Psoas muscle (tissue), 8 donors: Measurements from ENCODE around the gene LAX1. TPM values are rescaled to one million over a fixed set of nuclear protein-coding genes. Genes with fewer than 3 reads are reported as not detected.

ENCODE experiments used
- ATAC-seq, 4 donors: fragments of 200-7000 bp; cut with Tn5 transposase; one replicate each; pipeline ENCODE4 v1.9.1; 2020; ENCODE audit warnings: moderate library complexity in 3 of 4, mild to moderate bottlenecking in 2 of 4
- DNase-seq, 2 donors: peaks; one replicate each; pipeline ENCODE4 v3.0.0-alpha.2; 2020
- H3K27ac ChIP-seq: fragments of 200-600 bp; one replicate; pipeline ENCODE4 v1.8.0; 2022
- H3K27me3 ChIP-seq, 3 donors: fragments of 200-600 bp in 1 of 3; one replicate each; pipeline versions ENCODE4 v1.6.1 to v1.8.0; 2013 to 2022; ENCODE audit warnings: low read length in 2 of 3, mild to moderate bottlenecking in 2 of 3, moderate library complexity in 1 of 3; ENCODE audit not compliant: insufficient read depth in 3 of 3
- H3K36me3 ChIP-seq, 2 donors: fragments of 200-600 bp in 1 of 2; one replicate each; pipeline versions ENCODE4 v1.6.1 to v1.8.0; 2013 to 2022; ENCODE audit warnings: low read depth in 1 of 2, mild to moderate bottlenecking in 1 of 2, moderate library complexity in 1 of 2; ENCODE audit not compliant: insufficient read depth in 1 of 2
- H3K4me1 ChIP-seq: fragments of 200-600 bp; one replicate; pipeline ENCODE4 v1.8.0; 2022
- H3K4me3 ChIP-seq: fragments of 200-600 bp; one replicate; pipeline ENCODE4 v1.8.0; 2022; ENCODE audit warnings: mild to moderate bottlenecking
- H3K9me3 ChIP-seq: fragments of 200-600 bp; one replicate; pipeline ENCODE4 v1.8.0; 2022
- WGBS, 3 donors: extraction: QIAGEN DNeasy Blood & Tissue Kit; methylation state at CpG; one replicate each; pipeline versions ENCODE4 v1.1.6 to v1.1.7; 2013; 5-methylcytosine and 5-hydroxymethylcytosine counted together
- intact Hi-C, 2 donors: fragments of 100-400 bp; cut with DNase I; formaldehyde crosslinking; loops; one replicate each; pipeline versions ENCODE4 v1.11.0 to v1.14.2; 2022
- polyA plus RNA-seq, 3 donors: library from polyadenylated mRNA; stranded (reverse); fragments of 200-250 nt; gene quantifications; one replicate each; pipeline ENCODE4 v1.2.3, GENCODE V29; 2013
- total RNA-seq, 4 donors: library from RNA; stranded (reverse); fragmentation: NEBNext Ultra II Directional in 2 of 4; extraction: Animal tissue kit (Norgen Biotek cat#: 25700) in 2 of 4; gene quantifications; one replicate each; pipeline versions ENCODE4 v1.2.1 to v1.2.4, GENCODE V29; 2021 to 2023
- TF ChIP-seq, protein P1 (sequence below): fragments of 200-600 bp; IDR thresholded peaks from one replicate; pipeline ENCODE4 v1.8.0; 2022; ENCODE audit warnings: antibody characterized with exemption
- donor health status: healthy with polysubstance abuse.
- donor health status: DM: no; HTN: no; CAD: no; lungs with moderate emphysema.
- donor health status: Bipolar disorder and iron deficiency.
- donor health status: healthy.
- donor health status: DM: yes; HTN: yes; CAD: no.
- donor health status: DM: no; HTN: no; CAD: no.
- donor health status: DM: no; HTN: no; CAD: no.
- donor health status: DM: yes; HTN: yes; CAD: no.

Gene LAX1
- total and polyA plus RNA-seq, 7 donors: 0.04 to 0.17 (median 0.11) TPM; not detected in 1

DNA sequence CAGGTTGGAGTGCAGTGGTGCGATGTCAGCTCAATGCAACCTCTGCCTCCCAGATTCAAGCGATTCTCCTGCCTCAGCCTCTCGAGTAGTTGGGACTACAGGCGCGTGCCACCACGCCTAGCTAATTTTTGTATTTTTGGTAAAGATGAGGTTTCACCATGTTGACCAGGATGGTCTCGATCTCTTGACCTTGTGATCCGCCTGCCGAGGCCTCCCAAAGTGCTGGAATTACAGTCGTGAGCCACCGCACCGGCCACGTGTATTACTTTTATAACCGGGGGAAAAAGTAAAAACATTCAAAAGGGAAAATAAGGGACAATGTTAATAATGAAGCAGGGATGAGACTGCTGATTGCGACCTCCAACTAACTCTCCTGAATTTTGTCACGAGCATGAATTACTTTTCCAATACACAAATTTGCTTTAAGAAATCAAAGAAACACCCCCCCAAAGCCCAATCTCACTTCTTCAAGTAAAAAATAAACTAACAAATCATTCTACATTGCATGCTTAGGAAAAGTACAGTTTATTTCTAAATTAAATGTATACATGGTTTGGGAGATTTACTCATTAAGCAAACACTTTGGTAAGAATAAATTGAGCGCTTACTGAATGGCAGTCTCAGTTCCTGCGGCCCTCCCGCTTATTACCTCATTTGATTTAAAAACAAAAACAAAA, 29.9 kb downstream of the LAX1 start:
- Histone ChIP-seq H3K9me3 (no peaks in the 10 kb centered on the region), H3K4me1 (peaks cover 34% of the 10 kb centered on the region), H3K36me3 (peaks cover 0 to 8% of the 10 kb centered on the region in 2 donors), H3K27me3 (no peaks in the 10 kb centered on the region), H3K27ac (peak overlapping the region; percentile 98), H3K4me3 (peak overlapping the region; percentile 85)
- 72 to 74% (median 73%) methylated on average over 19 of the region's 19 CpGs for WGBS, 3 donors
- DNase-seq (no peak), ATAC-seq (no peak)
- TF ChIP-seq, protein P1, sequence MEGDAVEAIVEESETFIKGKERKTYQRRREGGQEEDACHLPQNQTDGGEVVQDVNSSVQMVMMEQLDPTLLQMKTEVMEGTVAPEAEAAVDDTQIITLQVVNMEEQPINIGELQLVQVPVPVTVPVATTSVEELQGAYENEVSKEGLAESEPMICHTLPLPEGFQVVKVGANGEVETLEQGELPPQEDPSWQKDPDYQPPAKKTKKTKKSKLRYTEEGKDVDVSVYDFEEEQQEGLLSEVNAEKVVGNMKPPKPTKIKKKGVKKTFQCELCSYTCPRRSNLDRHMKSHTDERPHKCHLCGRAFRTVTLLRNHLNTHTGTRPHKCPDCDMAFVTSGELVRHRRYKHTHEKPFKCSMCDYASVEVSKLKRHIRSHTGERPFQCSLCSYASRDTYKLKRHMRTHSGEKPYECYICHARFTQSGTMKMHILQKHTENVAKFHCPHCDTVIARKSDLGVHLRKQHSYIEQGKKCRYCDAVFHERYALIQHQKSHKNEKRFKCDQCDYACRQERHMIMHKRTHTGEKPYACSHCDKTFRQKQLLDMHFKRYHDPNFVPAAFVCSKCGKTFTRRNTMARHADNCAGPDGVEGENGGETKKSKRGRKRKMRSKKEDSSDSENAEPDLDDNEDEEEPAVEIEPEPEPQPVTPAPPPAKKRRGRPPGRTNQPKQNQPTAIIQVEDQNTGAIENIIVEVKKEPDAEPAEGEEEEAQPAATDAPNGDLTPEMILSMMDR: no peak
- intact Hi-C loops: no loop called here

DNA sequence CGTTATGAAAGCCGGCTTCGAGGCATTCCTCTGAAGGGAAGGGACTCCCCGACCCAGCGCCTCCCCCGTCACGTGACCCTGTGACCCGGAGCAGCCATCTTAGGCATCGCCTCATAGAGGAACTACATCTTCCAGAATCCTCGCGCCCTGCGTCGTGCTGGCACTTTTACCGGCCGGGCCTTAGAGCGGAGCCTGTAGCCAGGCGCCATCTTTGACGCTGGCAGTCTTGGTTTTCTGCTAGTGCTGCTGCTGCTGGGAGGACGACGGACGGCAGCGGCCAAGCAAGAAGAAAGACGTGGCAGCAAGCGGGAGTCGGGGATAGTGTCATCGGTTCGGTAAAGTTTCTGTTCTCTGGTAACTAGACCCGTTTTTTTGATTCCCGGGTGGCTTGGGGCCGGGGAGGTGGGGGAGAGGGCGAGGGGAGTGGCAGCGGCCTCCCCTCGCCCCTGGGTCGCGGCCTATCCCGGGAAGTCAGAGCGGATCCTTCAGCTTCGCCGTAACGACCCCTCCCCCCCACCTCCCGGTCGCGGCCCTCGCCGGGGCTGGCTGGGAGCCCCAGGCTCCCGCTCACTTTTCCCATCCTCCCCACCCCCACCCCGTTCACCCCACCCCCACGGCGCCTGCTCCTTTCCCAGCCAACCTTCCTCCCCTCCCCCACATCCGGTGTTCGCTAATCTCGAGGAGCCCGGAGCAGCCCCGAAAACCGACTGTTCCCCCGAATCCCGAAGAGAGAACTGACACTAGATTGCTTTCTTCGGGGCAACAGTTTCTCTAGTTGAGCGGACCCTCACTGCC, 30.7 kb downstream of the LAX1 start, which contains the start of the genes ZBED6 and ZC3H11A:
TSS of gene ZBED6 (plus strand) at position 183 of the 795 bp plus-strand sequence. CDS start 1,900 bp downstream, outside the sequence.
TSS of gene ZC3H11A (plus strand) at position 183 of the 795 bp plus-strand sequence. CDS start 21,448 bp downstream, outside the sequence.
- H3K27ac ChIP-seq: peak within 1 kb of the TSS; percentile 98
- no peaks in the 10 kb centered on the region for H3K27me3 ChIP-seq
- whole genome bisulfite sequencing, 3 donors: 0 to 1% (median 1%) methylated on average over 37 to 59 of the region's 59 CpGs
- TF ChIP-seq, protein P1: no peak
- ATAC-seq (peak; percentile 94 to 98 (median 96)), DNase-seq (peak; percentile 99 to 100)
- peak within 1 kb of the TSS; percentile 85 for H3K4me3 ChIP-seq
- H3K36me3 ChIP-seq: peaks cover 0 to 8% of the 10 kb centered on the region in 2 donors
- H3K4me1 ChIP-seq: peaks cover 42% of the 10 kb centered on the region
- intact Hi-C loops: no loop called here
- no peaks in the 10 kb centered on the region for H3K9me3 ChIP-seq

DNA sequence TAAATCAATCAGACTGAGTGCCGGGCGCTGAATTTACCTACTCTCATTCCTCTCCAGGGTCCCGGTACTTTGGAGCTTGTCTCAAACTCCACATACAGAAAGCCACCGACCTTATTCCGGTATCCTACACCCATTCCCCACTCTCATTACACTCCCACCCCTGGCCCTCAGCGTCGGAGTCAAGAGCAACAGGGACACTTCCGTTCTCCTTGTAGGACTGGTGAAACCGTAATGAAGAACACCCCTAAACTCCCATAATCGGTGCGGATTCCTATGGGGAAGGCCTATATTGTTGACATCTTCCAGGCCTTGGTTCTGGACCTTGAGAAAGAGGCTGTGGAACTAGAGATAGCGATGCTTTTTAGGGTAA, 31.2 kb downstream of the LAX1 start:
- Histone ChIP-seq H3K36me3 (peaks cover 0 to 8% of the 10 kb centered on the region in 2 donors), H3K27me3 (no peaks in the 10 kb centered on the region), H3K4me1 (peaks cover 48% of the 10 kb centered on the region), H3K9me3 (no peaks in the 10 kb centered on the region), H3K4me3 (peak overlapping the region; percentile 85), H3K27ac (peak overlapping the region; percentile 98)
- 0 to 1% (median 1%) methylated on average over 12 of the region's 12 CpGs for whole genome bisulfite sequencing, 3 donors
- intact Hi-C loops: no loop called here
- TF ChIP-seq, protein P1: no peak
- DNase-seq (no peak), ATAC-seq (peak; percentile 11 to 31 (median 20))

DNA sequence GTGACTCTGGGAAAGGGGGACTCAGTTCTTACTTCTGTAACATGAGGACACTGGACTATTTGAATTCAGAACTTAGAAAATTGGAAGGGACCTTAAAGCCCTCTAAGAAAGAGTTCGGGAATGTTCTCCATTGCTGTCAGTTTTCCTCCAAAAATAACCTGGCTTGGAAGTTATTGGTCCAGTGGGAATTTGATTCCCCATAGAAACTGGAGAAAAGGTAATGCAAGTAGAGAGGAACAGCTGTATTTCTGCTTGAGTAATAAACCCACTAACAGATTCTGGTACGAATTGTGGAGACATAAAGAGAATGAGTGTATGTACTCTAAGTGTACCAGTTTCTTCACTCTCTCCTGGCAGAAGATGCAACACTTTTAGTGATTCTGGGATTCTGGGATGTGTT, 32.2 kb downstream of the LAX1 start:
- WGBS, 3 donors: 8 to 27% (median 16%) methylated on average over 2 of the region's 2 CpGs
- TF ChIP-seq, protein P1: no peak
- Histone ChIP-seq H3K4me1 (peaks cover 58% of the 10 kb centered on the region), H3K27ac (peak overlapping the region; percentile 98), H3K9me3 (no peaks in the 10 kb centered on the region), H3K36me3 (peaks cover 3 to 8% of the 10 kb centered on the region in 2 donors), H3K4me3 (peak overlapping the region; percentile 85), H3K27me3 (no peaks in the 10 kb centered on the region)
- peak in 1 of 4 donors; percentile 16 for ATAC-seq
- intact Hi-C loops: no loop called here
- no peak for DNase-seq
